Measurements from ENCODE around the gene TNFRSF11A. TPM values are rescaled to one million over a fixed set of nuclear protein-coding genes. Genes with fewer than 3 reads are reported as not detected.

The TNFRSF11A gene
- total RNA-seq, 1 donor from 2014 or later: 3.5 TPM

GRCh38 chr18:62412231-62412979 is 87.3 kb downstream of the TNFRSF11A start:
- no peak for DNase-seq (ENCODE audit: low read depth, low spot score)

- no peak for DNase-seq (ENCODE audit: low read depth, low spot score)
These were observed 88.1 kb downstream of the TNFRSF11A start for GRCh38 chr18:62413206-62413605.

DNA sequence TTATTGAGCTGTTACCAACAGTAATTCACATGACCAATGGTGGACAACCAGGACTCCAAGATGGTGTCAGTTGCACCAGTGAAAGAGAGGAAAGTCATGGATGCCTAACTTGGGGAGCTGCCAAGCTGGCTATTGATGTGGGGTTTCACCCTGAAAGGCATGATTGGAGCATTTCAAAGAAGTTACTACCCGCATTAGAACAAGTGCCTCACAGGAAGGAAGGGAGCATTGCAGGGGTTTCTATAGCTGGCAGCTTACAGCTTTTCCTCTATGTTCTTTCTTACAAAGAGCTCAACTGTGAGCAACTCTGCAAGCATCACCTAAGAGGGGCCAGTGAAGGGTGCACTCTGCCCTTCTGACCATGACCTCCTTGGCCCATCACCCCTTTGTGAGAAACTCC is 93.1 kb downstream of the TNFRSF11A start:
- no peak for DNase-seq (ENCODE audit: low read depth, low spot score)

DNA sequence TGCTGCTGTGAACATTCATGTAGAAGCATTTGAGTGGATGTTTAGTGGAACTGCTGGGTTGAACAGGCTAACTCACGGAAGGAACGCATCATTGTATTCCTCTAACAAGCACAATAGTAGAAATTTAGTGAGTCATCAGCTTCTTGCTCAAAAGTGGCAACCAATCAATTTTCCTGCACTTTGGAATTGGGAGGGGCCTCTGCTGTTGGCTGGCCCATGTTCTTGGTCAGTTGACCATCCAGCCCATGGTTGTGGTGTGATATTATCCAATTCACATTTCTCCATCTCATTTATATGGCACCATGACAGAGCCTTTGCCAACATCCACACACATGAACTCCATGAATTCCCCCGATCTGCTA is 95.0 kb downstream of the TNFRSF11A start:
- DNase-seq (ENCODE audit: low read depth, low spot score): peak; percentile 41

GRCh38 chr18:62420513-62421209 is 95.6 kb downstream of the TNFRSF11A start:
- DNase-seq (ENCODE audit: low read depth, low spot score): peak; percentile 67

DNA sequence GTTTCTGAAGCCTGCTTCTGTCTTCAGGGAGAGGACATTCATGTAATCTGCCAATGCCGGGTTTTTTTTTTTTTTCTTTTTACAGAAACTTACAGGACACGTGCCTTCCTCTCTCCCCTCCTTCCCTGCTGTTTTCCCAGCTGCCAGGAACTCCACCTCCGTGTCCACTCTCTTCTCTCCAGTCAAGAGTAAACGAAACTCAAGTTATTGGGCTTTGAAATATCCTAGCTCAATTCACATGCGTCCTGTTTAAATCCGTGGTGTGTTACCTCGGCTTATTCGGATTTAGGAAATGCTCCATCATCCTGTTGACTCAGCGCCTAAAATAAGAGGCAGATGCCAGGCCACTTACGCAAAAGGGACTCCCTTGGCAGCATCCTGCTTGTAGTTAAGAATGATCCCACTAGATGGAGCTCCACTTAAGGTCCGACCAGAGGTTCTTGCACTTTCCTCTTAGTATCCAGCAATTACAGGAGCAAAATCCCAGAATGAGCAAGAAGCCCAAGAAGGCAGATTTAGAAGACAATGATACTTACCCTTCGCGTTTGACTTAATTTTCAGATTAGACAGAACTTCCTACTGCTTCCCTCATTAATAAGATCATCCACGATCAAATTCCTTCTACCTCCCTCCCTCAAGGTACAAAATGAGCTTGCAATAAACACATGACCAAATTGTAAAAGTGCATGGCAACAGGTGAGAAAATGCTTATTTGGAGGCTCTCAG is 100.5 kb downstream of the TNFRSF11A start:
- DNase-seq (ENCODE audit: low read depth, low spot score): peak; percentile 94

GRCh38 chr18:62426191-62426488 is 101.0 kb downstream of the TNFRSF11A start:
- DNase-seq (ENCODE audit: low read depth, low spot score): no peak

DNA sequence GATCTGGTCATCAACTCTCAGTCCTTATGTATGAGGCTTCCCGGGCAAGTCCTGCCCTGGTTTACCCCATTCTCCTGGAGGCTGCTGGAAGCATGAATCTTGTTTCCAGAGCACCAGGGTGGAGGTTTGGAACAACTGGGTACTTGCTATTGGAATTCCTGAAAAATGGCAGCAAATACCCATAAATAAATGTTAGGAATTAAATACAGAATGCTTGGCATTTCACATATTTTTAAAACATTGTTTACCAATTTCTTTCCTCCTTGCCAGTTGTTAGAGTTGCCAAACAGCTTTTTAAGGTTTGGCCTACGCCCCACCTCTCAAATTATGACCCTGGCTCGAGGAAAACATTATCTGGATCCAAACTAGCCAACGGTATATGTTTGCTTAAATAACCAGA is 107.1 kb downstream of the TNFRSF11A start:
- DNase-seq (ENCODE audit: low read depth, low spot score): no peak

DNA sequence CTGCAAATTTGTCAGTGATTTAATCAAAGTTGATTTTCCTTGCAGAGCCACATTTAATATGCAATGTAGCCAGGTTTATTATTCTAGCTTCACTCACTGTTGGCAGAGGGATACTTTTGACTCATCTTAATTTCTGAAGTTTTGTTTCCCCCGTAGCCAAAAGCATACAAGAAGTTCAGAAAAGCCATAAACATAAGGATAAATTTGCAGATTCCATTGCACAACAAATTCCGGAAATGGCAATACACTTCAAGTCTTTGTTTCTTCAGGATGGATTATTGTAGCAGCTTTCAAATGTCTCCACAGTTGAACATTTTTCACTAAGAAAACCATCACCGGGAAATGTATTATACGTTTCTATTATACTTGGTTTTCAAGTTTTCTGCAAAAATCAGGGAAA is 109.7 kb downstream of the TNFRSF11A start:
- DNase-seq (ENCODE audit: low read depth, low spot score): no peak

DNA sequence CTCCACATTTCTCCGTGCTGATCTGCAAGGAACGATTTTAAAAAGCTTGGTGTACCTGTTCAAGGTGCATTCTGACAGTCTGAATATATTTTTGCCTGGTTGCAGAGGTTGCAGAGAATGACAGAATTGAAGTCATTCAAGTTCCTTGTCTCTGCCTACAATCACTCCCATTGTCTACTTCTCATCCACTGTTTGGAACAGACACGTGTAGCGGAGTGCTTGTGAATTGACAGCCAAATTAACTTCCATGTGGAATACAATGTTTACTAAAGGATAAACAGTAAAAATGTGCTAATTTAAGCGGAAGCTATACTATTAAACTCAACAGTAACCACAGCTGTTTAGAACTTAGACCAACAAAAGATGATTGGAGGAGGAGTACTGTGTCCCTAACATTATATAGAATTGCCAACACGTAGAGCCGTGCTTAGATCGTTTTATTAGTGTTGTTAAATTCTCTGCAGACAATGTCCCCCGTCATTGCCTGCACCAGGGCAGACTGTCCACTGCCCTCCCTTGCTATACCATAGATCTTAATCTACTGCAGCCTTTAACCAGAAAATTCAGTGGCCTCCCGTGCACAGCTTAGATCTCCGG is 110.4 kb downstream of the TNFRSF11A start:
- DNase-seq (ENCODE audit: low read depth, low spot score): no peak

- DNase-seq (ENCODE audit: low read depth, low spot score): no peak
These were observed 111.6 kb downstream of the TNFRSF11A start for GRCh38 chr18:62436636-62437234.

- no peak for DNase-seq (ENCODE audit: low read depth, low spot score)
These were observed 112.3 kb downstream of the TNFRSF11A start for GRCh38 chr18:62437235-62438017.

DNA sequence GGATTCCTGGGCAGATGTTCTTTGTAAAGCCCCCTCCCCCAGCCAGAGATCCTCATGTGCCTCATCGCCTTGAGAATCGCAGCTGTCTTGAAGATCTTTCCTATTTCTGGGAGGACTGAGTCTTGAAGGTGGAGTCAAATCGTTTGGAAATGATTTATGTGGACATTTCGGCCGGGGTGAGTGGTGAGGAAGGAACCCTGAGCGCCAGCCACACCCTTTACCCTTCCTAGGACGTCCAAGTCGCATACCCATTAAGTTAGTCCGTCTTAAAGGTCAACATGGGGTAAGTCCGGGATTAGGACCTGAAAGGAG is 112.9 kb downstream of the TNFRSF11A start:
- DNase-seq (ENCODE audit: low read depth, low spot score): no peak

- no peak for DNase-seq (ENCODE audit: low read depth, low spot score)
These were observed 113.3 kb downstream of the TNFRSF11A start for GRCh38 chr18:62438402-62438801.

- DNase-seq (ENCODE audit: low read depth, low spot score): no peak
These were observed 113.8 kb downstream of the TNFRSF11A start for GRCh38 chr18:62438866-62439265.

Other genes starting within 250 kb of the TNFRSF11A start
- gene PIGN, start 138.3 kb upstream of the TNFRSF11A start, total RNA-seq: 37.8 and 53.9 TPM in 2 replicates
- 19.5 and 36.8 TPM in 2 replicates for gene RELCH, start 138.1 kb upstream of the TNFRSF11A start, total RNA-seq
- 15.6 and 24.2 TPM in 2 replicates for gene ZCCHC2, start 197.7 kb downstream of the TNFRSF11A start, total RNA-seq